Measurements from ENCODE around the gene HHAT. TPM values are rescaled to one million over a fixed set of nuclear protein-coding genes. Genes with fewer than 3 reads are reported as not detected.

Gene HHAT
- total RNA-seq, 1 donor from 2014 or later = 2.9 TPM

DNA sequence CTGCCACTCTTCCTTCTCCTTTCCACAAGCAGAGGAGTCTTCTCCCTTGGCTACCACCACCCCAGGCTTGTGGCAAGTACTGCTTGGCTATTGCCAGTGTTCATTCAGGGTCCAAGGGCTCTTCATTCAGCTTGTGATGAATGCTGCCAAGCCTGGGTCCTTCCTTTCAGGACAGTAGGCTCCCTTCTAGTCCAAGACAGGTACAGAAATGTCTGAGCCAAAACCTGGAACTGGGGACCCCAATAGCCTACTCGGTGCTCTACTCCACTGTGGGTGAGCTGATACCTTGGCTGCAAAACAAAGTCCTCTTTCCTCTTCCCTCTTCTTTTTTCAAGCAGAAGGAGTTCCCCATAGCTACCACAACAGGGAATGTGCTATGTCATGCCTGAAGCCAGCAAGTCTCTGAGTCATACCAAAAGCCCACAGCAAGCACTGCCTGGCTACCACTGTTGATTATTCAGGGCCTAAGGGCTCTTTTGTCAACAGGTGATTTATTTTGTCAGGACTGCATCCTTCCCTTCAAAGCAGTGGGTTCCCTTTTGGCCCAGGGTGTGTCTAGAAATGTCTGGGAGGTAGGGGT is 268.9 kb downstream of the HHAT start:
- no peaks in the 10 kb centered on the region for H3K27me3 ChIP-seq (ENCODE audit: control insufficient read depth, insufficient read depth, low read length)
- H3K36me3 ChIP-seq (ENCODE audit: control insufficient read depth, insufficient read depth, low read length) = no peaks in the 10 kb centered on the region
- TF ChIP-seq CTCF (IDR thresholded peaks at IDR 0.05; ENCODE audit: insufficient read depth, low read length, severe bottlenecking) = no peak
- FAIRE-seq (no peak), DNase-seq (ENCODE audit: low read depth) (peak; percentile 90)
- no peak overlapping the region for H3K4me3 ChIP-seq (ENCODE audit: low read depth, low read length)

DNA sequence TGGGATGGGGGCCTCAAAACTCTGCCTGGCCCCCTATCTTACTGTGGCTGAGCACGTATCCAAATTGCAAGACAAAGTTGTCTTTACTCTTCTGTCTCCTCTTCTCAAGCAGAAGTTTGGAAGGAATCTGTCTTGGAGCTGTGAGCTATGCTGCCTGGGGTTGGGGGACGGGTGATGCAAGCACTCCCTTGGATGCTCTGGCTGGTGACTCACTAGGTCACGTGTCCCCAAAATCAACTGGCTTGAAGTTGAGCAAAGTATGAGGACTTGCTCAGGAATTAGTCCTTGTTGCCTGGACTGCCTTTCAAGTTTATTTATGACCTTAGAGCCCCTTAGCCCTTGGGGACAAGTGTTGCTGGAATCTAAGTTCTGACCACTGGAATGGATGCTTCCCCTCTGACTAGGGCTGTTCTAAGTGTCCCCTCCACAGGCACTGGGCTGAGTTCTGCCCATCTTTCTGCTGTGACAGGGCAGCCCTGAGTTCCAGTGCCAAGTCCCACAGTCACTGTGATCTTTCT is 269.5 kb downstream of the HHAT start:
- H3K27me3 ChIP-seq (ENCODE audit: control insufficient read depth, insufficient read depth, low read length) = no peaks in the 10 kb centered on the region
- DNase-seq (ENCODE audit: low read depth) (peak; percentile 75), FAIRE-seq (peak; percentile 91)
- no peak overlapping the region for H3K4me3 ChIP-seq (ENCODE audit: low read depth, low read length)
- no peak for TF ChIP-seq CTCF (IDR thresholded peaks at IDR 0.05; ENCODE audit: insufficient read depth, low read length, severe bottlenecking)
- H3K36me3 ChIP-seq (ENCODE audit: control insufficient read depth, insufficient read depth, low read length) = no peaks in the 10 kb centered on the region

DNA sequence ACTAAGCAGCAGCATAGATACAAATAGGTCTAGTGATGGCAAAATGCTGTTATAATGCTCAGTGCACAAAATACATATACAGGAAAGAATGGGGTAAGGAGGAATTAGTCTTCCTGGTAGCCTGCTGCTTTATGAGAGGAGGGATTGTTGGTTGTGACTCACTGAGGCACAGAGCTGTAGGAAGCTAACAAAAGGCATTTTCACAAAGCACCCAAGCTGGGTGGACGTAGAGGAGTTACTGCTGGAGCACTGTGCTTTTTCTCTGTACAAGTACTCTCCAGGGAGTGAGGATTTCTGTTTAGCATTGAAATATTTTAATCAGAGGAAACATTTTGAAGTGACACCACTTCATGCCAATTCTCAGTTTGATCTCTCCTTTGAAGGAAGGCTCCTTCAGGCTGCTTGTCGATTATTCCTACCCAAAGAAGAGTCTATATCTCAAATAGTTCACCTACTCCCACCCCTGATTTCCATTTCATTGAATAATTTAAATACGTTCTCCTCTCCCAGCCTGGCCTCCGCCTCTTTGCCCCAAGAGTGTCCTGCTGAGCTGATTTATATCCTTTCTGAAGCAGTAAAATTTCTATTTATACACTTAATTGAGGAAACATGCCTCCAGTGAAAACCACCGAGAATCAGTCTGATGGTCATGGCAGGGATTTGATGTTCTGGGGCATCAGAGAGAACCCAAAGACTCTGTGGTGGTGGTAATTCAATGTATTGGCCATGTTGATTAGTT is 271.9 kb downstream of the HHAT start:
- Histone ChIP-seq H3K36me3 (ENCODE audit: control insufficient read depth, insufficient read depth, low read length) (no peaks in the 10 kb centered on the region), H3K4me3 (ENCODE audit: low read depth, low read length) (no peak overlapping the region), H3K27me3 (ENCODE audit: control insufficient read depth, insufficient read depth, low read length) (no peaks in the 10 kb centered on the region)
- FAIRE-seq (no peak), DNase-seq (ENCODE audit: low read depth) (no peak)
- TF ChIP-seq CTCF (IDR thresholded peaks at IDR 0.05; ENCODE audit: insufficient read depth, low read length, severe bottlenecking) = no peak

- Histone ChIP-seq H3K4me3 (ENCODE audit: low read depth, low read length) (no peak overlapping the region), H3K27me3 (ENCODE audit: control insufficient read depth, insufficient read depth, low read length) (no peaks in the 10 kb centered on the region), H3K36me3 (ENCODE audit: control insufficient read depth, insufficient read depth, low read length) (no peaks in the 10 kb centered on the region)
- FAIRE-seq (no peak), DNase-seq (ENCODE audit: low read depth) (no peak)
- TF ChIP-seq CTCF (IDR thresholded peaks at IDR 0.05; ENCODE audit: insufficient read depth, low read length, severe bottlenecking) = no peak
These were observed 274.4 kb downstream of the HHAT start for GRCh38 chr1:210603123-210603522.

DNA sequence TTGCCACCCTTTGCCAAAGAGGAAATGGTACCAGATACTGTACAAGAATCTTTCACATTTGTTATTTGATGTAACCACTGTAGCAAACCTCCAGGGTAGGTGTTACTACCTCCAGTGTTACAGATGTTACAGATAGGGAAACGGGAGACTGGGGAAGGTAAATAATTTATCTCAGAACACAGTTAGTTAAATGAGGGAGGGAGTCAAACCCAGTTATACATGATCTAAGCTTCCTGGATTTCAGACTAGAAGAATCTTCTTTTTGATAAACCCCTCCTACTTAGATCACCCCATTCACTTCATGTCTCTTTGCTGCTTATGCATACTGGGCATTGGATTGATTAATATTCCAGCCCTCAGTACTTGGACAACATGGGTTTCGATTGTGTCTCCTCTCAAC is 276.4 kb downstream of the HHAT start:
- no peak for FAIRE-seq

More for the DNA sequence above, 276.4 kb downstream of the HHAT start:
- H3K27me3 ChIP-seq (ENCODE audit: control insufficient read depth, insufficient read depth, low read length) = no peaks in the 10 kb centered on the region
- no peak for TF ChIP-seq CTCF (IDR thresholded peaks at IDR 0.05; ENCODE audit: insufficient read depth, low read length, severe bottlenecking)
- no peak overlapping the region for H3K4me3 ChIP-seq (ENCODE audit: low read depth, low read length)
- H3K36me3 ChIP-seq (ENCODE audit: control insufficient read depth, insufficient read depth, low read length) = no peaks in the 10 kb centered on the region
- DNase-seq (ENCODE audit: low read depth) = no peak

Measured in bronchial epithelial cell (primary cell).